GM19395 (cell line): Measurements from ENCODE around the gene DEFB114.
"Not testable (repeated sequence)": the region's sequence is repeated elsewhere in the genome, so short reads cannot be mapped to it uniquely, and the experiment has no call there.

Experiments used
- ATAC-seq: cut with Tn5 transposase; IDR thresholded peaks from one replicate; pipeline ENCODE4 v1.9.1; 2021; ENCODE audit warnings: mild to moderate bottlenecking, moderate library complexity; ENCODE audit not compliant: unreplicated experiment

The DEFB114 gene

GRCh38 chr6:49964064-49964463 is at the start of gene DEFB114:
Gene DEFB114 (minus strand): TSS chr6:49964164. CDS start chr6:49964105, 59 bp downstream.
- ATAC-seq, result no peak

- ATAC-seq, result no peak
These were observed 43.9 kb upstream of the DEFB114 start for GRCh38 chr6:50007819-50008218.

- no peak for ATAC-seq
These were observed 39.2 kb upstream of the DEFB114 start for GRCh38 chr6:50003139-50003538.

- ATAC-seq, result no peak
These were observed 31.3 kb upstream of the DEFB114 start for GRCh38 chr6:49995278-49995677.

GRCh38 chr6:49988900-49989299 is 24.9 kb upstream of the DEFB114 start:
- no peak for ATAC-seq

GRCh38 chr6:49987749-49988148 is 23.8 kb upstream of the DEFB114 start:
- no peak for ATAC-seq

- ATAC-seq, result no peak
These were observed 22.6 kb upstream of the DEFB114 start for GRCh38 chr6:49986551-49986950.

- no peak for ATAC-seq
These were observed 18.1 kb upstream of the DEFB114 start for GRCh38 chr6:49982046-49982445.

- peak; percentile 62 for ATAC-seq
These were observed 16.9 kb upstream of the DEFB114 start for GRCh38 chr6:49980898-49981297.

GRCh38 chr6:49979584-49979983 is 15.6 kb upstream of the DEFB114 start:
- peak; percentile 43 for ATAC-seq

GRCh38 chr6:49978332-49979226 is 14.6 kb upstream of the DEFB114 start:
- ATAC-seq, result peak; percentile 70

GRCh38 chr6:49969605-49970004 is 5.6 kb upstream of the DEFB114 start, which contains the start of gene DEFB113:
Gene DEFB113 (minus strand): TSS chr6:49969625. CDS start chr6:49969625, 0 bp downstream.
- ATAC-seq, result no peak

- ATAC-seq, result no peak
These were observed 2.9 kb upstream of the DEFB114 start for GRCh38 chr6:49966823-49967222.

GRCh38 chr6:49966334-49966733 is 2.4 kb upstream of the DEFB114 start:
- ATAC-seq, result no peak

GRCh38 chr6:49958180-49958579 is 5.8 kb downstream of the DEFB114 start:
- ATAC-seq, result no peak

- no peak for ATAC-seq
These were observed 8.1 kb downstream of the DEFB114 start for GRCh38 chr6:49955847-49956246.

GRCh38 chr6:49951926-49952325 is 12.0 kb downstream of the DEFB114 start:
- no peak for ATAC-seq

GRCh38 chr6:49950415-49950751 is 13.6 kb downstream of the DEFB114 start:
- ATAC-seq, result no peak

- ATAC-seq, result no peak
These were observed 14.9 kb downstream of the DEFB114 start for GRCh38 chr6:49949062-49949461.

- ATAC-seq, result no peak
These were observed 17.1 kb downstream of the DEFB114 start for GRCh38 chr6:49946835-49947234.

GRCh38 chr6:49944068-49944467 is 19.9 kb downstream of the DEFB114 start:
- ATAC-seq, result not testable (repeated sequence)

GRCh38 chr6:49939993-49940498 is 23.9 kb downstream of the DEFB114 start:
- ATAC-seq, result no peak
